HG02840 (cell line): ENCODE measurements around the gene MSH2.
A peak's percentile ranks its signal among the peaks of the same experiment; 100 is the strongest.

Experiments
- ATAC-seq: cut with Tn5 transposase; IDR thresholded peaks from one replicate; pipeline ENCODE4 v1.9.1; 2021; ENCODE audit warnings: mild to moderate bottlenecking, moderate library complexity, moderate number of reproducible peaks; ENCODE audit not compliant: unreplicated experiment, low FRiP score

The MSH2 gene

DNA sequence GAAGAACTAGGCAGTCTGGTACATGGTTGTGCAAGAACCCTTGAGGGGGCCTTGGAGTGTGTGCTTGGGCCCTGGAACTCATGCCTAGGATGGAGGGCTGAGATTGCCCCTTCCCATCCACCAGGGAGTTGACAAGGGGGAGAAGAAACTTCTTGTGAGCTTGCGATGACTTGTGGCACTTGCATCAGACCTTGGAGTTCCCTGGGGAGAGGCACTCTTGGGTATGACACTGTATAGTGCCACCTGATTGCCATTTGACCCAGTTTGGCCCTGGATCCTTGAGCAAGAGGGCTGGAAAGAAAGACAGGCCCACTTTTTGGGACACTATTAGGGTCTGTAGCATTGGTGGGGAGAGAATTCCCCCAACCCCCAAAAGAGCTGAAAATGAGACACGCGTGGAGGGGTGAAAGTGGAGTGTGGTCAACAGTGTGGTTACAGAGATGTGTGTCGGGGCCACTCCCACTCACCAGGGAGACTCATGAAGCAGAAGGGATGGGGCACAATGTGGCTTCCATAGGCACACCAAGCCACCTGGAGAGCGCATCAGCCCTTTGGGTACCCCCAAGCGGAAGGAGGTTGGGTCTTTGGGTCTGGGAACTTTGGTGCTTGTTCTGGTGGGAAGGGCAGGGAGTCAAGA lies 101.3 kb downstream of the MSH2 start:
- no peak for ATAC-seq

DNA sequence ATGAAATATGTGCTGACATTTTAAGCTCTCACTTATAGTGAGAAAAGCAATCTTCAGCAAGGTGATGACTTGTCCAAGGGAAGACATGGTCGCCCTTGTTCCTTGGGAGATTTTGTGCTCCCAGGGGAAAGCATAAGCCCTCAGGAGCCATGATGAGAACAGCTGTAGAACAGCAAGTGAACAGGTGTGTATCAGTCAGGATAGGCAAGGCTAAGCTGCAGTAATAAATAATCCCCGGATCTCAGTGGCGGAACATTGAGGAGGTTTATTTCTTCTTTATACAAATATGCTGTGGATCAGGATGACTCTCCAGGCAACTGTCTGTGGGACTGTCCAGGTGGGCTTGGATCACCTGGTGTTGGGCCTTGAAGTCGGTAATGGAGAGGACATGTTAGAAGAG lies 103.1 kb downstream of the MSH2 start:
- no peak for ATAC-seq

DNA sequence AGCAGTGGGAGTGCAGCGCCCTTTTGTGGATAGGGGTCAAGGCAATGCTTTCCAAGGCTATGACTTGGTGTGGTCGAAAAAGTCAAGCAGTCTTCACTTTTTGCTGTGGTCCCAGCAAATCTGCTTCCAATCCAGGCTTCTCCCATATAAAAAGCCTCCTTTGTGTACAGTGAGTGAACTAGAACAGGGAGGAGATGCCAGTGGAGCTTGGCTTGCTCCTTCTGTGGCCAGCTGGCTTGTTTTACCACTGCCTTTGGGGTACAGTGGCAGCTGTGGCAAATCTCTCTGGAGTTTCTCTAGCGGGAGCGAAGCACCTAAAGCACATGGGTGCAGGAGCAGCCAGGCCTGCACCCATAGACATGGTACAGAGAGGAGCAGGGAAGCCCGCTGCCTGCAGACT lies 103.5 kb downstream of the MSH2 start:
- no peak for ATAC-seq

GRCh38 chr2:47508080-47508479 lies 105.1 kb downstream of the MSH2 start:
- no peak for ATAC-seq

DNA sequence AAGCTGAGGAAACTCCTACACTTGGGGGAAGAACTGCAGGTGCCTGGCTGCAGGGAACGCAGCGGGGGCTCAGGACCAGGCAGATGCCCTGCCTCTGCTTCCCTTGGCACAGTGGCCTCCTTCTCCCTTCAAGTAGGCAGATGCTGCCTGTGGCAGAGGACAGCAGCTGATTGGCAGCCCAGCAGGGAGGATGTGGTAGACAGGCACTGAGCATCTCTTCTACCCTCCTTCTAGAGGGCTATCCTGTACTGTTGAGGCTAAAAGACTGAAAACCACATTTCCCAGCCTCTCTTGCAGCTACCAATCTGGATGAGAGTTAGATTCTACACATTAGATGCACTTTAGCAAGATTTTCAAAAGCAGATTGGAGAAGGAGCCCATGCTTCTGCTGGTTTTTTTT lies 105.7 kb downstream of the MSH2 start:
- ATAC-seq: no peak

- no peak for ATAC-seq
Observed at GRCh38 chr2:47509250-47509649, 106.3 kb downstream of the MSH2 start.

DNA sequence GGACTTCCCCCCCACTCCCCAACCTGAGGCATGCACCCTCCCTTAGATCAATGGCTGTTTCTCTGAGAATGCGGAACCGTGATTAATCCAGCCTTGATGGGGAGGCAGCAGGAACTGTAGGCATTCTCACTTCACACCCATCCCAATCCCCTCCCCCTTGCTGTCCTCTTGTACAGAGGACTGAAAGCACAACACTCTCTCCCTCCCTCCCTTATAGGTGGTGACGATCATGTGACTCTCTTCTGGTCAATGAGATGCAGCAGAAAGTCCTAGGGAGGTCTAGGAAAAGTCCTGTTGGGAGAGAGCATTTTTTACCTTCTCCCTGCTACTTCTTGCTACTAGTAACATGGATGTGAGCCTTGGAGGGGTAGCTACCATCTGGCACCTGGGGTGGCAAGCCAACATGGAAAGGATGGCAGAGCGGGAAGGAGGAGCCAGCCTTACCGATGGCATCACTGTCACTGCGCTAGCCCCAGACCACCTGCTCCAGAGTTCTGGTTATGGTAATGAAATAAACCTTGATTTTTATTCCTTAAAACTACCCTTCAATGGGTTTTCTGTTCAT lies 106.9 kb downstream of the MSH2 start:
- ATAC-seq: no peak

DNA sequence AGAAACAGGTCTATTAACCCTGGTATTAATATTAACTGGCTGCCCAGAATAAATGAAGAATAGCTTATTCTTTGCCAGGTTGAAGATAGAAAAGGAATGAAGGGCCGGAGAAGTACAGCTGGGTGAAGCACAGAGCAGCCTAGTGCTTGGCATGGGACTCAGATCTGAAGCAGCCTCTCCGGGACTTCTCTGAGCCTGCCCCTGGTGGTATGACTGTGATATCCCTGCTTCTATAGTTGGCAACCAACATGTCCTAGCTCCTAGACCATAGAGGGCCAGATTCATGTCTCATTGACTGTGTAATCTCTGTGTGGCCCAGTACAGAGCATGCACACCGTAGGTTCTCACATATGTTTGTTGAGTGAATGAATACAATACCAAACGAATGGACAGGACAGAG lies 107.8 kb downstream of the MSH2 start:
- ATAC-seq: no peak

DNA sequence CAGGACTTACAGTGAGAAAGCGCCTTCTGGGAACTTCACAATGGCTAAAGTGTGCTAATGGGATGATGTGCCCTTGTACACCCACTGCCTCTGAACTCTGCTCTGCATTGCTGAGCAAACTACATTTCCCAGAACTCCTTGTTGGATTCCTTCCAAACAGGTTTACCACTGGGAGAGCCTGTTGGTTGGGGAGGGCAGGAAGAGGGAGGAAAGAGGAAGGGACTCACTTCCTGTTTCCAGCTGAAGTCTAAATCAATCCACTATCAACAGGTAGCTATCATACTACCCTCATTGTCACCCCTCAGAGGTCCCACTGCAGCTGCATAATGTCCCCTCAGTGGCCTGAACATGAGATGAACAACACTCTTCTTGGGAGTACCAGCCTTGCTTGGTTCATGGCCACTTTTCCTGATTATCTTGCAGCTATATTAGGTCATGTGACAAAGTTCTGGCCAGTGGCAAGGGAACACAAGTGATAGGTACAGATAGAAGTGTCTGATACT lies 109.7 kb downstream of the MSH2 start:
- no peak for ATAC-seq

DNA sequence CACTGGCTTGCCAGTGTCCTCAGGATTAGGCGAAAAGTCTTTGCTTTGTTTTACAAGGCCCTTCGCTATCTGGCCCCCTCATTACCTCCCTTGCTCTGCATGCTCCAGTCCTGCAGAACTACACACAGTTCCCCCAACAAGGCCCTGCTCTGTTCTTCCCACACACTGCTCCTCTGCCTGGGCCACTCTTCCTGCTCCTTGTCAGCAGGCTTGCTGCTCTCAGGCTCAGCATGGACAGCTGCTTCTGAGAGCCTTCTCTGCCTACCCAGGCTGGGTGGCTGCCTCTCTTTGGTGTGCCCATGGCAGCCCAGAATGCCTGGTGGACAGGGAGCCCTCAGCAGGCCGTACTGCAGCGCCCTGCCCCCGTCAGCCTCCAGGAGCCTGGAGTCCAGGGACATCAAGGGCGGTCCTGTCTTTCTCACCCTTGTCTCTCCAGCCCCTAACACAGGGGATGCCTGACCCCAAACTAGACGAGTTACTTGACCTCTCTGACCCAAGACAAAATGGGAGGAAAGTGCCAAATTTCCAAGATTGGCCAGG lies 111.1 kb downstream of the MSH2 start:
- ATAC-seq: no peak

GRCh38 chr2:47516360-47517104 lies 113.6 kb downstream of the MSH2 start:
- ATAC-seq: no peak

DNA sequence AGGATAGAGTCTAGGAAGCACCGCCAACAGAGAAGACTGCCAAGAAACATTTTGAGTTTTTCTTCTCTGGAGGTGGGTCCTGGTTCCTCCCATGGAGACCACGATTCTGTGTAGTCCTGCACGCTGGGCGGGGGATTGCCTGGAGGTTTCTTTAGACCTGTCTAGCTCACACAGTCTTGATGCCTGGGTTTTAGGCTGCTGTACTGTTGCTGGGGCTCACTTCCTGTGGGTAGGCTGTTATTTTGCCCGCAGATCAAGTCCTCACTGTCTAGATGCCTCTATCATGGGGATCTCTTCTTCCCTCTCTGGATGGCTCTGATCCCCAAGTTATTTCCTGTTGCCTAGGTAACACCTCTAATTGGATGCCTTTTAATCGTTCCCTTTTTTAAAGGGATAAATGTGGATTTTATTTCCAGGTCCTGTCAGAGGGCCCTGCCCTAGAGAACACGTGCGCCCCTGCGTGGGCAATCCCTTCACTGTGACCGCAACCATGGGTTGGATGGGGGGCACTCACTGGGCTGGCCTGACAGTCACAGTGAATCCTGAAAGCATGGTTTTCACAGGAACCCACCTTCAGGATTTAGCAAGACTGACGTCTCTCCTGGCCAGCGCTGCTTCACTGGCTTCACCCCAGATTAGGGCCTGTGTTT lies 115.7 kb downstream of the MSH2 start:
- ATAC-seq: no peak

DNA sequence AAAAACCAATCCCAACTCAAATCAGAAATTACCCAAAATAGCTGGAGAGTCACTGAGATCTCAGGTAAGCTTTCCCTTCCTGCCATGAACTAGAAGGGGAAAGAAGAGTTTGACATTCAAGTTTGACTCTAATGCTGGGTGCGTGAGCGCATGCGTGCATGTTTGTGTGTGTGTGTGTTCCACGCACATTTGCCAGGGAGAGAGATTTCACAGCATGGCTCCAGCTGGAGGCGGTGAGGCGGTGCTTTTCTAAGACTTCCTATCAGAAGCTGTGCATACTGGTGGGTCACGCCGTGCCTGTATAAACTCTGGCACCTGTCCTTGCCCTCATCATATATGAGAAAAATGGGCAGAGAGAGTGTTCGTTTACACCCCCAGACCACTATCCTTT lies 116.2 kb downstream of the MSH2 start:
- ATAC-seq: no peak

DNA sequence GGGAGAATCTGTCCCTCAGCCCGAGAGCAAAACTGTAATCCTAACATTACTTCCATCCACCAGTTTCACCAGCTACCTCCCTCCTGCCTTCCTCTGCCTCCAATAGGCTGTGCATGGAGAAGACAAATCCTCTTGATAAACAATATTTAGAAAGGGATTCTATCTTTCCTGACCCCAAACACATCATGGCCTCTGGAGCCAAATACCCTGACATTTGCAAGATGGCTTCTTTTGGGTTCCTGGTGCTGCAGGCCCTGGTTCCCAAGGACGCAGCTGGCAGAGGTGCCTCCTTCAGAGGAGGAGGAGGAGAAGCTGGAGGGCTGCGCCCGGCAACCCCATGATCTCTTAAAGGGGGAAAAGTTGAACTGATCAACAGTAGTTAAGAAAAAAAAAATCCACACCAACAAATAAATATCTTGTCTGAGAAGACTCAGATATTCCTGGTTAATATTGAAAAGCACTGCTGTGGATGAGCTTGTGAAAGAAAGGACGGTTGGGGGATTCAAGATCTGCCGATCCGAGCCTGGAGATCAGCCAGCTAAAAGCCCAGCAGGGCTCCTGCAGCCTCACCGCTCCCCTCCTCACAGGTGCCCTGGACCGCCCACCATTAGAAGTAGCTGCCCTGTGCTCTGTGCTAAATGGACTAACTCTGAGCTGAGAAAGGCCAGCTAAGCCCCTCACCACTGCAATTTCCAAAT lies 116.8 kb downstream of the MSH2 start:
- ATAC-seq: no peak

DNA sequence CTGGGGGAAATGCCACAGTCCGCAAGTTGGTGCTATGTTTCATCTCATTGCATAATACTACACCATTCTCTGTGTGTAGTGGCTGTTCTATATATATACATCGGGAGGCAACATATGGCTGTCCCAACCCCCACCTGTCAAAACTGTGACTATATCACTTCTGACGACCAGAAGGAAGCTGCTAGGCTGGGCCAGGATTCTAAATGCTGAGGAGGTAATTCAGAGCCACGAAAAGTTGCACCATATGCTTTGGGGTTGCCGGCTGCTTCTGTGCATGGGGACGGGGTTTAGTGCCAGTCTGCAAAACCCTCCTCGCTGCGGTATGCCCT lies 117.3 kb downstream of the MSH2 start:
- no peak for ATAC-seq

GRCh38 chr2:47520825-47521665 lies 118.1 kb downstream of the MSH2 start:
- peak; percentile 74 for ATAC-seq

DNA sequence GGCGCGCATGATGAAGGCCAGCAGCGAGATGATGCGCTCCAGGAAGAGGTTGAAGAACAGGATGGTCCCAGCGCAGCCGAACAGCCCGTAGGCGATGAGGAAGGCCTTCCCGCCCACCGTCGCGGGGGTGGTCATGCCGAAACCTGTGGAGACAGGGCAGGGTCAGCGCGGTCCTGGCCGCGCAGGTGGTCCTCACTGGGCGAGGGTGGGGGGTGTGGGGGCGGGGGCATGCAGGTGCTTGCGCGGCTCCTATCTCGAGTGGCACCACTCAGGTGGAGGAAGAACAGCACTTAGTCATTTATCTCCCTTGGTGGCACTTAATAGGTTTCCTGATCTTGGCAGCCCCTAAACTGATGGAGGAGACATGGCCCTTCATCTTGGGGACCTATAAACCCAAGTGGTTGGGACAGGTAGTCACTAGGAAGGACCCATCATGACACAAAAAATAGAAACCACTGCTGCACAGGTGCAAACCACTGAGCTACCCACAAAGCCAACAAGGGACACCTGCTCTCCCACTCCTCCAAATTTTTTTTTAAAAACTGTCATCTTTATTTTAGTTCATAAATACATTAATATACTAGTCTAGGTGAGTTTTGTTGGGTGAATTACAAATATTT lies 118.8 kb downstream of the MSH2 start:
- no peak for ATAC-seq

- ATAC-seq: no peak
Observed at GRCh38 chr2:47525167-47525566, 122.2 kb downstream of the MSH2 start.

DNA sequence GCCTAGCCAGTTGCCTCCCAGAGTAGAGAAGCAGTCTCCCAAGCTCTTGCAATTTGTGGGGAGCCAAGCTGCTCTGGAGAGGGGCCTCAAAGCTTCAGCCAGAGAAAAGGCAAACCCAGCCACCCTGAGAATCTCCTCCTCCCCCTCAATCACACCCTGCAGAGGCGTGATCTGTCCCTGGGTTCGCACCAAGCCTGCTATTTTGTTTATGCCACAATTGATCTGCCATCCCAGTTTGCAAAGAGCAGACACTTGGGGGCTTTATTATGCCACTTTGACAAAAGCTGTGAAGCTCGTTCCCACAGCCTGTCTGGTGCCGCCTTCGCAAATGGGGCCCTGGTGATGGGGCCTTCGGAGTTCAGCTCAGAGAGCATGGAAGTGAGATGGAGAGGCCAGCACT lies 125.5 kb downstream of the MSH2 start:
- no peak for ATAC-seq
